Measurements from ENCODE around the gene TMED1. TPM values are rescaled to one million over a fixed set of nuclear protein-coding genes. Genes with fewer than 3 reads are reported as not detected.

TMED1 gene
- polyA plus RNA-seq, 1 donor (not counting 4 experiments of a cell fraction or from before 2014, with no cell fraction given) = 18.2 TPM

DNA sequence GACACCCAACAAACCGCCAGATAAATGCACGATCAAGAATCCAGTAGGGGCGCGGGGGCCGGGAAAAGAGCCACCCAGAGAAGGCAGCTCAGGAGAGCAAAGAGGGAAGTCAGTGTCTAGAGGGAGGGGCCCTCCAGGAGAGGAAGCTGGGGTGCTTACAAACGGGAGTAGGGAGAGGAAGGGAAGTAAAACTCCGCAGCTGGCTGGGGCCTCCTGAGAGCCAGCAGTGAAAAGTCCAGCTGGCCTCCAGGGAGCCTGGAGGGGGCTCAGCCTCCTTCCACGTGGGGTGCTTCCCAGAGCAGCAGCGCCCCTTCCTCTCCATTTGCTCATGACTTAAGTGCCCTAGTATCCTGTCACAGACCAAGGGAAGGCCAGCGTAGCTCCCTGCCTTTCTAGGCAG, 51.8 kb downstream of the TMED1 start:
- H3K9me1 ChIP-seq (ENCODE audit: control insufficient read depth, extremely low read depth, insufficient read depth, low read length) = no peaks in the 10 kb centered on the region
- no peaks in the 10 kb centered on the region for H3K9me3 ChIP-seq (ENCODE audit: control insufficient read depth, low read depth, low read length)
- H3K27ac ChIP-seq (ENCODE audit: control insufficient read depth, insufficient read depth, low read length) = no peak overlapping the region
- no peak overlapping the region for H3K4me2 ChIP-seq (ENCODE audit: control insufficient read depth, extremely low read depth, insufficient read depth, low read depth, low read length)
- H3K4me3 ChIP-seq (ENCODE audit: control insufficient read depth in 2 of 3, extremely low read depth in 1 of 3, insufficient read depth in 2 of 3, low read depth in 1 of 3, low read length in 3 of 3) = no peak overlapping the region
- no peaks in the 10 kb centered on the region for H3K79me2 ChIP-seq (ENCODE audit: control insufficient read depth, insufficient read depth, low read length)
- no peak for FAIRE-seq
- dilution Hi-C loops (cut with MboI; ENCODE audit: extremely low pct_ligation_motif_present, low sequenced_read_pairs) = no loop called here
- H3K9ac ChIP-seq (ENCODE audit: control insufficient read depth, extremely low read depth, insufficient read depth, low read length) = no peak overlapping the region
- no peaks in the 10 kb centered on the region for H4K20me1 ChIP-seq (ENCODE audit: control insufficient read depth, extremely low read depth, insufficient read depth, low read length)
- DNase-seq (ENCODE audit: low read depth, low spot score) = no peak
- H3K36me3 ChIP-seq (ENCODE audit: control insufficient read depth in 2 of 2, extremely low read depth in 1 of 2, insufficient read depth in 2 of 2, low read length in 2 of 2) = peaks cover 38 to 45% of the 10 kb centered on the region in 2 experiments
- H3K27me3 ChIP-seq (ENCODE audit: control insufficient read depth, extremely low read depth, insufficient read depth, low read length) = no peaks in the 10 kb centered on the region
- peaks cover 10% of the 10 kb centered on the region for H3K4me1 ChIP-seq (ENCODE audit: control insufficient read depth, extremely low read depth, insufficient read depth, low read length)
- TF ChIP-seq EZH2 (IDR thresholded peaks at IDR 0.05; ENCODE audit: low read length) (no peak), CTCF (optimal IDR thresholded peaks at IDR 0.05 in 1 of 3, IDR thresholded peaks at IDR 0.05 in 1 of 3, conservative IDR thresholded peaks at IDR 0.05 in 1 of 3; ENCODE audit: extremely low read depth in 1 of 3, insufficient read depth in 2 of 3, low read length in 3 of 3) (no peak)
- no peak overlapping the region for H2AFZ ChIP-seq (ENCODE audit: control insufficient read depth, low read length)

- FAIRE-seq (no peak), DNase-seq (ENCODE audit: low read depth, low spot score) (no peak)
- Histone ChIP-seq H3K9me1 (ENCODE audit: control insufficient read depth, extremely low read depth, insufficient read depth, low read length) (no peaks in the 10 kb centered on the region), H3K4me1 (ENCODE audit: control insufficient read depth, extremely low read depth, insufficient read depth, low read length) (peaks cover 10% of the 10 kb centered on the region), H3K4me2 (ENCODE audit: control insufficient read depth, extremely low read depth, insufficient read depth, low read depth, low read length) (no peak overlapping the region), H4K20me1 (ENCODE audit: control insufficient read depth, extremely low read depth, insufficient read depth, low read length) (no peaks in the 10 kb centered on the region), H2AFZ (ENCODE audit: control insufficient read depth, low read length) (no peak overlapping the region), H3K79me2 (ENCODE audit: control insufficient read depth, insufficient read depth, low read length) (no peaks in the 10 kb centered on the region), H3K27me3 (ENCODE audit: control insufficient read depth, extremely low read depth, insufficient read depth, low read length) (no peaks in the 10 kb centered on the region), H3K4me3 (ENCODE audit: control insufficient read depth in 2 of 3, extremely low read depth in 1 of 3, insufficient read depth in 2 of 3, low read depth in 1 of 3, low read length in 3 of 3) (no peak overlapping the region), H3K36me3 (ENCODE audit: control insufficient read depth in 2 of 2, extremely low read depth in 1 of 2, insufficient read depth in 2 of 2, low read length in 2 of 2) (peaks cover 35 to 36% of the 10 kb centered on the region in 2 experiments), H3K27ac (ENCODE audit: control insufficient read depth, insufficient read depth, low read length) (no peak overlapping the region), H3K9ac (ENCODE audit: control insufficient read depth, extremely low read depth, insufficient read depth, low read length) (no peak overlapping the region), H3K9me3 (ENCODE audit: control insufficient read depth, low read depth, low read length) (no peaks in the 10 kb centered on the region)
- dilution Hi-C loops (cut with MboI; ENCODE audit: extremely low pct_ligation_motif_present, low sequenced_read_pairs) = no loop called here
- TF ChIP-seq EZH2 (IDR thresholded peaks at IDR 0.05; ENCODE audit: low read length) = no peak
- TF ChIP-seq CTCF (optimal IDR thresholded peaks at IDR 0.05 in 1 of 3, IDR thresholded peaks at IDR 0.05 in 1 of 3, conservative IDR thresholded peaks at IDR 0.05 in 1 of 3; ENCODE audit: extremely low read depth in 1 of 3, insufficient read depth in 2 of 3, low read length in 3 of 3) = no peak
Observed at GRCh38 chr19:10782795-10783194, 53.2 kb downstream of the TMED1 start.

Small RNA genes lying within 50 kb of the gene (small RNA-seq; reads per million reads assigned to genes)
- gene MIR199A1 (ENCODE audit: insufficient read length in 3 of 3, low read depth in 3 of 3, low replicate concordance in 1 of 3) (0 reads per million in 3 experiments), gene MIR6793 (ENCODE audit: insufficient read length in 3 of 3, low read depth in 3 of 3, low replicate concordance in 1 of 3) (0 reads per million in 3 experiments)

Other genes with a start within 250 kb of the TMED1 start
- gene AP1M2, start 248.9 kb downstream of the TMED1 start, polyA plus RNA-seq = 83.1 to 122 TPM (median 109 TPM) in 3 replicates
- gene SLC44A2, start 210.7 kb downstream of the TMED1 start, polyA plus RNA-seq = 78.7 to 148 TPM (median 94.7 TPM) in 3 replicates
- gene ILF3, start 181.9 kb downstream of the TMED1 start, polyA plus RNA-seq = 81.0 to 173 TPM (median 162 TPM) in 3 replicates
- 25.9 to 34.6 TPM (median 31.3 TPM) in 3 replicates for gene QTRT1, start 134.8 kb downstream of the TMED1 start, polyA plus RNA-seq
- 60.1 to 71.4 TPM (median 63.5 TPM) in 3 replicates for gene DNM2, start 118.1 kb downstream of the TMED1 start, polyA plus RNA-seq
- 0.14 to 0.22 TPM in 2 of 3 replicates, not detected in the other for gene C19orf38, start 12.2 kb upstream of the TMED1 start, polyA plus RNA-seq
- gene CARM1, start 35.3 kb upstream of the TMED1 start, polyA plus RNA-seq = 22.8 to 50.8 TPM (median 23.7 TPM) in 3 replicates
- 26.9 to 59.6 TPM (median 40.2 TPM) in 3 replicates for gene YIPF2, start 92.4 kb upstream of the TMED1 start, polyA plus RNA-seq
- gene TIMM29, start 92.6 kb upstream of the TMED1 start, polyA plus RNA-seq = 6.1 to 10.3 TPM (median 8.4 TPM) in 3 replicates
- gene SMARCA4, start 124.8 kb upstream of the TMED1 start, polyA plus RNA-seq = 30.8 to 61.8 TPM (median 33.1 TPM) in 3 replicates